GM23338 (cell line): ENCODE measurements around the gene SLC2A8. TPM values are rescaled to one million over a fixed set of nuclear protein-coding genes. Genes with fewer than 3 reads are reported as not detected.
A peak's percentile ranks its signal among the peaks of the same experiment; 100 is the strongest.

ENCODE experiments used
- ATAC-seq: fragments of 200-7000 bp; cut with Tn5 transposase; 3 replicates; pipeline ENCODE4 v1.9.1; 2020
- DNase-seq: peaks from one replicate; pipeline ENCODE4 v3.0.0-alpha.2; 2015; ENCODE audit warnings: low spot score
- H2AFZ ChIP-seq: fragments of 200-600 bp; sonication (generic); 2 replicates; pipeline ENCODE4 v1.8.0; 2016; ENCODE audit warnings: antibody characterized with exemption, mild to moderate bottlenecking, moderate library complexity
- H3F3A ChIP-seq: fragments of 200-600 bp; sonication (generic); replicated peaks from 2 replicates; pipeline ENCODE4 v1.8.0; 2017; ENCODE audit warnings: antibody characterized with exemption, mixed run types, low read depth
- H3K27ac ChIP-seq: fragments of 200-600 bp; sonication (generic); 2 replicates; pipeline ENCODE4 v1.6.1; 2016; ENCODE audit warnings: low read depth
- H3K27me3 ChIP-seq: fragments of 200-600 bp; sonication (generic); 2 replicates; pipeline ENCODE4 v1.8.0; 2016; ENCODE audit warnings: mild to moderate bottlenecking, mixed run types, moderate library complexity; ENCODE audit not compliant: insufficient read depth
- H3K36me3 ChIP-seq: fragments of 200-600 bp; sonication (generic); 2 replicates; pipeline ENCODE4 v1.8.0; 2016; ENCODE audit warnings: mild to moderate bottlenecking; ENCODE audit not compliant: insufficient read depth
- H3K4me1 ChIP-seq: fragments of 200-600 bp; sonication (generic); 2 replicates; pipeline ENCODE4 v1.8.0; 2016; ENCODE audit warnings: mild to moderate bottlenecking, moderate library complexity; ENCODE audit not compliant: insufficient read depth
- H3K4me2 ChIP-seq: fragments of 200-600 bp; sonication (generic); 2 replicates; pipeline ENCODE4 v1.7.1; 2017; ENCODE audit warnings: mixed run types
- H3K4me3 ChIP-seq: fragments of 200-600 bp; sonication (generic); 2 replicates; pipeline ENCODE4 v1.6.1; 2016; ENCODE audit warnings: mixed run types
- H3K79me2 ChIP-seq: fragments of 200-600 bp; sonication (generic); replicated peaks from 2 replicates; pipeline ENCODE4 v1.8.0; 2017; ENCODE audit warnings: mild to moderate bottlenecking; ENCODE audit not compliant: insufficient read depth
- H3K9me2 ChIP-seq: fragments of 200-600 bp; sonication (generic); 2 replicates; pipeline ENCODE4 v1.8.0; 2017; ENCODE audit not compliant: insufficient read depth
- H4K20me1 ChIP-seq: fragments of 200-600 bp; sonication (generic); replicated peaks from 2 replicates; pipeline ENCODE4 v1.8.0; 2017; ENCODE audit warnings: mild to moderate bottlenecking; ENCODE audit not compliant: insufficient read depth
- H3K27ac Mint-ChIP-seq: 2 replicates; pipeline ENCODE4 v1.8.0; 2020; ENCODE audit warnings: inconsistent platforms, mild to moderate bottlenecking, moderate library complexity, mixed read lengths
- H3K27me3 Mint-ChIP-seq: 3 replicates; pipeline ENCODE4 v1.8.0; 2022; ENCODE audit warnings: low read depth, mild to moderate bottlenecking, moderate library complexity, mixed read lengths, inconsistent platforms; ENCODE audit not compliant: insufficient read depth, poor library complexity
- H3K36me3 Mint-ChIP-seq: 3 replicates; pipeline ENCODE4 v1.8.0; 2021; ENCODE audit warnings: low read depth, mild to moderate bottlenecking, inconsistent platforms, moderate library complexity, mixed read lengths
- H3K4me1 Mint-ChIP-seq: 3 replicates; pipeline ENCODE4 v1.8.0; 2020; ENCODE audit warnings: mild to moderate bottlenecking, inconsistent platforms, mixed read lengths
- H3K4me3 Mint-ChIP-seq: 3 replicates; pipeline ENCODE4 v1.8.0; 2021; ENCODE audit warnings: moderate library complexity, mild to moderate bottlenecking, inconsistent platforms, mixed read lengths
- H3K9me3 Mint-ChIP-seq: 3 replicates; pipeline ENCODE4 v1.8.0; 2020; ENCODE audit warnings: moderate library complexity, mild to moderate bottlenecking, inconsistent platforms, mixed read lengths
- ETS1 ChIP-seq: IDR thresholded peaks from 2 replicates; pipeline ENCODE4 v1.6.1; 2016; ENCODE audit warnings: antibody characterized with exemption
- EZH2phosphoT487 ChIP-seq: fragments of 200-600 bp; sonication (generic); IDR thresholded peaks from one replicate; pipeline ENCODE4 v1.8.1; 2018; ENCODE audit warnings: antibody characterized with exemption; ENCODE audit not compliant: unreplicated experiment
- JUNB ChIP-seq: IDR thresholded peaks from one replicate; pipeline ENCODE4 v1.6.1; 2016; ENCODE audit warnings: antibody characterized with exemption; ENCODE audit not compliant: unreplicated experiment
- NANOG ChIP-seq: IDR thresholded peaks from 2 replicates; pipeline ENCODE4 v1.6.1; 2016; ENCODE audit warnings: antibody characterized with exemption, borderline replicate concordance
- POLR2AphosphoS5 ChIP-seq: IDR thresholded peaks from 2 replicates; pipeline ENCODE4 v1.6.1; 2016; ENCODE audit warnings: antibody characterized with exemption, low read depth
- REST ChIP-seq: IDR thresholded peaks from one replicate; pipeline ENCODE4 v1.6.1; 2018; ENCODE audit warnings: antibody characterized with exemption; ENCODE audit not compliant: unreplicated experiment
- STAT1 ChIP-seq: IDR thresholded peaks from one replicate; pipeline ENCODE4 v1.6.1; 2016; ENCODE audit warnings: antibody characterized with exemption; ENCODE audit not compliant: unreplicated experiment
- polyA plus RNA-seq: library from polyadenylated mRNA; unstranded; fragments of >200 nt; fragmentation: Nextera tagmentation; extraction: Ambion mirVana; gene quantifications from 2 replicates; pipeline ENCODE4 v1.2.1, GENCODE V29; 2016
- total RNA-seq: library from RNA; depleted of rRNA; stranded (reverse); fragments of >200 nt; shearing (Covaris generic); gene quantifications from 2 replicates; pipeline ENCODE4 v1.2.3, GENCODE V29; 2014
- TF ChIP-seq, protein P1 (sequence below), 2 experiments: fragments of 200-600 bp in 1 of 2; sonication (generic) in 1 of 2; conservative IDR thresholded peaks; 2 replicates each; pipeline versions ENCODE4 v1.5.1 to v1.6.1; 2016 to 2017; ENCODE audit warnings: antibody characterized with exemption in 2 of 2, low read depth in 2 of 2, mild to moderate bottlenecking in 2 of 2, moderate library complexity in 1 of 2

SLC2A8 gene
- total and polyA plus RNA-seq, 2 experiments from 2014 or later, result 16.3 to 34.1 TPM

DNA sequence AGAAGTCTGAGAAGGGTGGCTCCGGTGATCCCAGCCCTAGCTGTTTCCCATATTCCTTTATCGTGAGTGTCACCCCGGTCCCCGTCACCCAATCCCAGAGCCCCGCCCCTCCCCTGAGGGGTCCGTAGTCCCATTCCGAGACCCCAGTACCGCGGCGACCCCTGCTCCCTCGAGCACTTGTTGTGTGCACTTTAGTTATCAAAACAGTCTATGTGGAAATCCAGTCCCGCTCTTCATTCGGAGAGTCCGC is 54.6 kb downstream of the SLC2A8 start (continued):
- TF ChIP-seq REST, result no peak
- TF ChIP-seq, protein P1, sequence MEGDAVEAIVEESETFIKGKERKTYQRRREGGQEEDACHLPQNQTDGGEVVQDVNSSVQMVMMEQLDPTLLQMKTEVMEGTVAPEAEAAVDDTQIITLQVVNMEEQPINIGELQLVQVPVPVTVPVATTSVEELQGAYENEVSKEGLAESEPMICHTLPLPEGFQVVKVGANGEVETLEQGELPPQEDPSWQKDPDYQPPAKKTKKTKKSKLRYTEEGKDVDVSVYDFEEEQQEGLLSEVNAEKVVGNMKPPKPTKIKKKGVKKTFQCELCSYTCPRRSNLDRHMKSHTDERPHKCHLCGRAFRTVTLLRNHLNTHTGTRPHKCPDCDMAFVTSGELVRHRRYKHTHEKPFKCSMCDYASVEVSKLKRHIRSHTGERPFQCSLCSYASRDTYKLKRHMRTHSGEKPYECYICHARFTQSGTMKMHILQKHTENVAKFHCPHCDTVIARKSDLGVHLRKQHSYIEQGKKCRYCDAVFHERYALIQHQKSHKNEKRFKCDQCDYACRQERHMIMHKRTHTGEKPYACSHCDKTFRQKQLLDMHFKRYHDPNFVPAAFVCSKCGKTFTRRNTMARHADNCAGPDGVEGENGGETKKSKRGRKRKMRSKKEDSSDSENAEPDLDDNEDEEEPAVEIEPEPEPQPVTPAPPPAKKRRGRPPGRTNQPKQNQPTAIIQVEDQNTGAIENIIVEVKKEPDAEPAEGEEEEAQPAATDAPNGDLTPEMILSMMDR (conservative IDR thresholded peaks at IDR 0.05; ENCODE audit: low read depth in 2 of 2), result no peak
- no peak for TF ChIP-seq EZH2phosphoT487
- TF ChIP-seq JUNB, result no peak
- TF ChIP-seq POLR2AphosphoS5, result no peak

GRCh38 chr9:127451858-127452656 is 55.1 kb downstream of the SLC2A8 start:
- no peaks in the 10 kb centered on the region for H3K9me2 ChIP-seq
- peak; percentile 32; the same call in 1 of the 2 replicates for TF ChIP-seq POLR2AphosphoS5
- no peak for TF ChIP-seq NANOG
- H3K4me1 ChIP-seq, result peaks cover 17% of the 10 kb centered on the region
- Mint-ChIP-seq H3K36me3 (peaks cover 57% of the 10 kb centered on the region), H3K4me1 (peaks cover 23% of the 10 kb centered on the region), H3K27ac (peak overlapping the region; percentile 99), H3K27me3 (peaks cover 45% of the 10 kb centered on the region), H3K9me3 (peaks cover 12% of the 10 kb centered on the region), H3K4me3 (peak overlapping the region; percentile 99)
- ATAC-seq, result peak; percentile 40
- H2AFZ ChIP-seq, result peak overlapping the region; percentile 95
- H3K4me2 ChIP-seq, result peak overlapping the region; percentile 96
- H3K4me3 ChIP-seq, result peak overlapping the region; percentile 100
- H3K36me3 ChIP-seq, result peaks cover 36% of the 10 kb centered on the region
- H3K27me3 ChIP-seq, result no peaks in the 10 kb centered on the region
- DNase-seq, result peak; percentile 70
- H3K27ac ChIP-seq, result peak overlapping the region; percentile 85
- H3F3A ChIP-seq, result peaks cover 44% of the 10 kb centered on the region
- peaks cover 48% of the 10 kb centered on the region for H3K79me2 ChIP-seq
- peaks cover 38% of the 10 kb centered on the region for H4K20me1 ChIP-seq

DNA sequence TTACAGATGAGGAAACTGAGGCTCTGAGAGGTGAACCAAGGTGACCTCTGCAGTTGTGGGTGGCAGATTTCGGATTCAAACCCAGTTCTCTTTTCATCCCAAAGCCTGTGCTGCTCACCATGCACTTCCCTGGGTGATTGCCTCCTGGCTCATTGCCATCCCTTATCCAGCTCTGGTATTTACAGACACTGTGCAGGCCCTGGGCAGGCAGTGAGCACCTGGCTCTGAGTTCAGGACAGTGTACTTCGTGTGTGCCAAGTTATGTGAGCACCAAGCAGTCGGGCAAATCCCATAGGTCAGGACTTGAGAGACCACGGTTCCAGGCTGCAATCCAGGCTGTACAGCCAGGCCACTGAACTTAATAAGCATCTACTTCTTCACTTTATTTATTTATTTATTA is 55.7 kb downstream of the SLC2A8 start:
- peak overlapping the region; percentile 100 for H3K4me3 ChIP-seq
- Mint-ChIP-seq H3K9me3 (peaks cover 12% of the 10 kb centered on the region), H3K36me3 (peaks cover 57% of the 10 kb centered on the region), H3K27ac (no peak overlapping the region), H3K4me1 (peaks cover 25% of the 10 kb centered on the region), H3K4me3 (peak overlapping the region; percentile 99), H3K27me3 (peaks cover 39% of the 10 kb centered on the region)
- peaks cover 36% of the 10 kb centered on the region for H4K20me1 ChIP-seq
- no peak overlapping the region for H2AFZ ChIP-seq
- peak overlapping the region; percentile 96 for H3K4me2 ChIP-seq
- H3K27me3 ChIP-seq, result no peaks in the 10 kb centered on the region
- H3K79me2 ChIP-seq, result peaks cover 47% of the 10 kb centered on the region
- H3F3A ChIP-seq, result peaks cover 38% of the 10 kb centered on the region
- no peaks in the 10 kb centered on the region for H3K9me2 ChIP-seq
- peaks cover 17% of the 10 kb centered on the region for H3K4me1 ChIP-seq
- DNase-seq, result no peak
- peaks cover 30% of the 10 kb centered on the region for H3K36me3 ChIP-seq
- no peak for ATAC-seq
- peak overlapping the region; percentile 85; the same call in 1 of the 2 replicates for H3K27ac ChIP-seq
- TF ChIP-seq STAT1, result no peak
- no peak for TF ChIP-seq EZH2phosphoT487
- no peak for TF ChIP-seq JUNB
- TF ChIP-seq NANOG, result no peak
- no peak for TF ChIP-seq POLR2AphosphoS5
- TF ChIP-seq ETS1, result no peak
- TF ChIP-seq, protein P1 (conservative IDR thresholded peaks at IDR 0.05; ENCODE audit: low read depth in 2 of 2), result no peak
